GM21825 (cell line): ENCODE measurements around the gene TPRKB.
"Not testable (repeated sequence)": the region's sequence is repeated elsewhere in the genome, so short reads cannot be mapped to it uniquely, and the experiment has no call there.

Experiments used
- ATAC-seq: cut with Tn5 transposase; IDR thresholded peaks from one replicate; pipeline ENCODE4 v1.9.1; 2021; ENCODE audit warnings: mild to moderate bottlenecking, moderate library complexity; ENCODE audit not compliant: unreplicated experiment

TPRKB gene

DNA sequence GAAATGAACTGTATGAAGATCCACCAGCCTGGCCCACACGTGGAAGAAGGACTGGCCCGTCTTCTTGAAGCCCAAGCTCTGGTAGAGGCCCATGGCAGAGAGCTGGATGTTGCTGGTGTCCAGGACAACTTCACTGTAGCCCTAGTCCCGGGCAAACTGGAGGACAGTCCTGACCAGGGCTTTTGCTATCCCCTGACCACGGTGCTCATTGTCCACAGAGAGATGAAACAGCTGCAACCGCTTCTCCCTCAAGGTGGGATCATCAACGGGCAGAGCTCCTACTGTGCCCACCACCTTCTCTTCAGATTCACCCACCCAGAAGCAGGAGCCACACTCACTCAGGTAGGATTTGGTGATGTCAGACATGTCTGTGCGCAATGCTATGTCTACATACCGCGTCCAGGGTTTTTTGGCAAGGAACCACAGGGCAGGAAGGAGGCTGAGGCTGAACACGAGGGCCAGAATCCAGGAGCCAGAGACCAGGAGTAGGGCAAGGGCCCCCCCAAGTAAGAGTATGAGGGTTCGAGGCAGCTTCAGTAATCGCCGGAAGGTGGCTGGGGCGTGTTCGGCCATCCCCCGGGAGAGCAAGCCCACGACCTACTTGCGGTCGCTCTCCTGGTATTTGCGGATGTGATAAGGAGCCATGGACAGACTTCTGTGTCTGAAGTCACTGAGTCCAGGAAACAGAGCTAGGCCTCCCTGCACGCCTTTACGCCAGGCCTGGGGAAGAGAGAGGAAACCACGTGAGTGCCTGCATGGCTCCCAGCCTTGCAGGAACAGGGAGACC is 36.3 kb downstream of the TPRKB start:
- no peak for ATAC-seq

- ATAC-seq = no peak
These were observed 37.0 kb downstream of the TPRKB start for GRCh38 chr2:73700131-73700611.

DNA sequence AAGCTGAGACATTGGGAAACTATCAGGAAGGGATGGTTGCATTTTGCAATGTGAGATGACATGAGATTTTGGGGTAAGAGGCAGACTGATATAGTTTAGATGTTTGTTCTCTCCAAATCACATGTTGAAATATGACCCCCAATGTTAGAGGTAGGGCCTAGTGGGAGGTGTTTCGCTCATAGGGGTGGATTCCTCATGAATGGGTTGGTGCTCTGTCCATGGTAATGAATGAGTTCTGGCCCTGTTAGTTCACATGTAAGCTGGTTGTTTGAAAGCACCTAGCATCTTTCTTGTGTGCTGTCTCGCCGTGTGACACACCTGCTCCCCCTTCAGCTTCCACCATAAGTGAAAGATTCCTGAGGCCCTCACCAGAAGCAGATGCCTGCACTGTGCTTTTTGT is 37.7 kb downstream of the TPRKB start:
- ATAC-seq = no peak

DNA sequence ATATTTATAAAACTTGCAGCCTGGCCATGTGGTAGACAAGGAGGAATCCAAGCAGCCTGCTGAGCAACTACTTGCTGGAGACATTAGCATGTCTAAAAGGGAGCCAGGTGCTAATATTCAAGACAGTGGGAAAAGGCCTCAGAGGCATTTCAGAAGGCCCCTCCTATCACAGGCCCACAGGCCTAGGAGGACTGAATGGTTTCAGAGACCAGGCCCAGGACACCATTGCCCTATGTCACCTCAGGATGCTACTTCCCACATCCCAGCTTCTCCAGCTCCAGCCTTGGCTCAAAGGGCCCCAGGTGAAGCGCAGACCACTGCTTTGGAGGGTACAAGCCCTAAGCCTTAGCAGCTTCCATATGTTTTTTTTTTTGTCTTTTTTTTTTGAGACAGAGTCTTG is 39.0 kb downstream of the TPRKB start:
- no peak for ATAC-seq

DNA sequence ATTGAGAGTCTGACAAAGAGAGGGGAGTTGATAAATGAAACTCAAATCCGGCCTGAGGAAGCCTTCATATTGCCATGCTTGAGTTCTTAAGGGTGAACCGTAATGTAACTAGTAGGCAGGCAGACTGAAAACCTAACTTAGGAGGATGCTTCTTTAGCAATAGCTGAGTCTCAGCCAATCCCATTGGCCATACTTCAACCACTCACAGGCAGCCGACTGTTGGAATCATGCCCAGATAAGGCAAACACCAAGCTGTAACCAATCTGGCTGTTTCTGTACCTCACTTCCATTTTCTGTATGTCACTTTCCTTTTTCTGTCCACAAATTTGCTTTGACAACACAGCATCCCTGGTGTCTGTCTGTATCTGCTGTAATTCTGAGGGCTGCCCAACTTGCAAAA is 39.5 kb downstream of the TPRKB start:
- no peak for ATAC-seq

DNA sequence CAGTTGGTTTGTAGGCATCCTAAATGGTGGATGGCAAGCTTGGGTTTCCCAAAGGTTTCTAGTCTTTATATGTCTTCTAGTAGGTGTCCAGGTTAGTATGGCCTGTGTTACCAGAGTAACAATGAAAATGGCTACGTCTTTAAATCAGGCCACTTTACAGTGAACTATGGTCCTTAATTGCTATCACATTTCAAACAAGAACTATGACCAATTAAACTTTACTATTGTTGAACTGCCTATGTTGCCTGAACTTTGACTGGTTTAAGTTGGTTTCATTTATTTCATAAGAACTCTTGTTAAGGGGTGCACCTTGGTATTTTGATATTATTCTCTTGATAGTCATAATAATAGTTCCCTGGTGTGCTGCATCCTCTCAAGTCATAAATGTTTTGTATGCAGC is 40.2 kb downstream of the TPRKB start:
- not testable (repeated sequence) for ATAC-seq

DNA sequence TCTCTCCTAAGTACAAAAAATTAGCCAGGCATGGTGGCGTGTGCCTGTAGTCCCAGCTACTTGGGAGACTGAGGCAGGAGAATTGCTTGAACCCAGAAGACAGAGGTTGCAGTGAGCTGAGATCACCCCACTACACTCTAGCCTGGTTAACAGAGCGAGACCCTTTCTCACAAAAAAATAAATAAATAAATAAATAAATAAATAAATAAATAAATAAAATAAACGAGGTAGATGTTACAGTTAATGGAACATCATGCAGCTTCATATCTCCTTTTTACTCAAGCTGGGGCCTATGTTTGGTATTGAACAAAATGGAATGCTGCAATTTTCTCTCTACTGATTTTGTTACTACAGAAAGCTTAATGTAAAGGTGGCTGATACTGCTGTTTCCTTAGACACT is 40.6 kb downstream of the TPRKB start:
- ATAC-seq = not testable (repeated sequence)

- peak; percentile 91 for ATAC-seq
These were observed 46.6 kb downstream of the TPRKB start for GRCh38 chr2:73690372-73691088.

DNA sequence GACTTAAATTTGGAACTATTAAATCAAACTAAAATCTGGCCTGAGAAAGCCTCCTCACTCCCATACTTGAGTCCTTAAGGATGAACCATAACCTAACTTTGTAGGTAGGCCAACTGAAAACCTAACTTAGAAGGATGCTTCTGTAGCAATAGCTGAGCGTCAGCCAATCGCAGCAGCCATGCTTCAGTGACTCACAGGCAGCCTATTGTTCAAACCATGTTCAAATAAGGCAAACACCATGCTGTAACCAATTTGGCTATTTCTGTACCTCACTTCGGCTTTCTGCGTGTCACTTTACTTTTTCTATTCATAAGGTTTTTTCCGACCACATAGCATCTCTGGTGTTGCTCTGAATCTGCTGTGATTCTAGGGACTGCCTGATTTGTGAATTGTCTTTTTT is 48.7 kb downstream of the TPRKB start:
- not testable (repeated sequence) for ATAC-seq

GRCh38 chr2:73685764-73686438 is 51.2 kb downstream of the TPRKB start:
- ATAC-seq = no peak

DNA sequence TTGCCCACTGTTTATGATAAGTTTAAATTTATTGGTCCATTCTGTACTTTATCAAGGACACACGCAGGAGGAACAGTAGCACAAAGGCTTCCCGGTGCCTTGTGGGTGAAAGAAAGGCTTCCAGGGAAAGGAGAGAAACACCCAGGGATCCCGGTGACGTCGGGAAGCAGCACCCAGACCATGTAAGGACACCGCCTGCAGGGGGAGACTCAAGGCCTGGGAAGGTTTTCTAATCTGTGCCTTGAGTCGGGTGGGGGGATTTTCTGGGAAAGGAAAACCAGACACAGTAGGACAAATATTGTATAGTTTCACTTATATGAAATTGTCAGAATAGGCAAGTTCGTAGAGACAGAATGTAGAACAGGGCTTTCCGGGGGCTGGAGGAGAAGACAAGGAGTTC is 52.2 kb downstream of the TPRKB start:
- ATAC-seq = not testable (repeated sequence)

GRCh38 chr2:73684325-73684724 is 52.8 kb downstream of the TPRKB start:
- ATAC-seq = not testable (repeated sequence)

DNA sequence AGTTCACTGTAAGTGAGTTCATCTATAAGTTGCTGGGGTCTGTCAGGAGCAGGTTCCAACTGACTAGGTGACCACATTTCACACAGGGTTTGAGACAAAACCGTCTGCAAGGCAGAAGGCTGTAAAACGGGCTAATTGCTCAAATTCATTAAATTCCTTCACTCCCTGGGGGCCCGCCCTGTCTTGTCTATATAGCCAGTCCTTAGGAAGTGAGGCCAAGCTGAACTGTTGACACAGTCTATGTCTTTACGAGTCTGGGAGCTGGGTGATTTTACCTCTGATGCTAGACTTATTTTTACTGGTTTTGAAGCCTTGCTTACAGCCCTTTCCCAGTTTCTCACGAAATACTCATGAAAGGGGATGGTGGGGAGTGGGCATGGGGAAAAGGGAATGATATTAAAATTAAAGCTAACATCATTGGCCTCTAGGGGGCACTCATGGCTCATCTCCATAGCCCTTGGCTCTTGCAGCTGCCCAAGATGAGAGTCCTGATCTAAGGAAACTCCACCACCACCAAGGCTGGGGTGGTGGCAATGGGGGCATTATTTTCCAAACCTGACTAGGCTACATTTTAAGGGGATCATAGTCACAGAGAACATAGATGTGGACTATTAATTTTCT is 57.1 kb downstream of the TPRKB start:
- not testable (repeated sequence) for ATAC-seq
